HEK293T (cell line): ENCODE results near the gene HS6ST2.

Experiments used
- FOXA1 ChIP-seq: fragments of 450-650 bp; IDR thresholded peaks from 2 replicates; pipeline ENCODE4 v1.6.1; 2016; ENCODE audit warnings: mild to moderate bottlenecking
- HDGF ChIP-seq: fragments of 450-650 bp; IDR thresholded peaks from 2 replicates; pipeline ENCODE4 v1.6.1; 2017; ENCODE audit warnings: antibody characterized with exemption, borderline replicate concordance
- SP1 ChIP-seq: fragments of 450-650 bp; IDR thresholded peaks from 2 replicates; pipeline ENCODE4 v1.6.1; 2017
- TARDBP ChIP-seq: fragments of 450-650 bp; IDR thresholded peaks from 2 replicates; pipeline ENCODE4 v1.6.1; 2016

DNA sequence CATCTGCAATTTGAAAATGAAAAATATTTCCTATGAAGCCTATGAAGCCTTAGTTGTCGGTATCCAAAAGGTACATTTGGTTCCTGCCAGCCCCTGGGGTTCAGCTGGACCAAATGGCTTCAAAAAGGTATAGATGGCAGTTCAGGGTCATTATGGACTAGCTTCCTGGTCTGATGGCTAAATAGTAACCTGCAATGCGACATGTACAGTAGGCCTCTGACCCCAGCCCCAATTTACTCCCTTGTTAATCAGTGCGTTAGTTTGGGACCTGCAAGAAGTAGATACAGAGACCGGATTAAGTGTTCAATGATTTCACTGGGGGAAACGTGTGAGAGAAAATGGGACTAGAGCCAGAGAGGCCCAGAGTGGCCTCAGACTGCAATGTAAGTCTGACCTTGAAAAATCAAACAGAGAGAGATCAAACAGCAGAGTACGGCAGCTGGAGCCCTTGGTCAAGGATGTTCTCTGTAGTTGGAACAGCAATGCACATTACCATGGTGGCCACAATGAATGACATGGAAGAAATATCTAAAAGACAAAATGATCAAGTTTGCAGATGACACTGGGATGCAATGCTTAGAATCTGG lies 354.6 kb downstream of the HS6ST2 start:
- TF ChIP-seq FOXA1 (no peak), HDGF (no peak), SP1 (no peak), TARDBP (no peak)
